ENCODE measurements around the gene FSIP1.

The FSIP1 gene

DNA sequence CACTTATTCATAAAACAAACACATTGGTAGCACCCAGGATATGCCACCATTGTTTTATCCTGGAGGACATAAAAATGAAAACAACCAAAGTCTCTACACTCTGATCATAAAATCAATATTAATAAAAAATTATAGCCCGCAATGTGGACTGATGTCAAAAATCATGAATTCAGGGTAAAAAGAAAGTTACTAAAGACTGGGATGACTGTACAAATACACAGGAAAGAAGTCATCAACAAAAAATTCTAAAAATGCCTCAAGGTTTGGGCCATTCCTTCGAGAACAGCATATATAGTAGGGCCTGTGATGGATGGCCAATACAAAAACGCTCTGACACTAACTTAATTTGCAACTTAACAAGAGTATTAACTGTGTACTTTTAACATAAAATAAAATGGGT lies 125.0 kb downstream of the FSIP1 start:
- TF ChIP-seq, protein P1, sequence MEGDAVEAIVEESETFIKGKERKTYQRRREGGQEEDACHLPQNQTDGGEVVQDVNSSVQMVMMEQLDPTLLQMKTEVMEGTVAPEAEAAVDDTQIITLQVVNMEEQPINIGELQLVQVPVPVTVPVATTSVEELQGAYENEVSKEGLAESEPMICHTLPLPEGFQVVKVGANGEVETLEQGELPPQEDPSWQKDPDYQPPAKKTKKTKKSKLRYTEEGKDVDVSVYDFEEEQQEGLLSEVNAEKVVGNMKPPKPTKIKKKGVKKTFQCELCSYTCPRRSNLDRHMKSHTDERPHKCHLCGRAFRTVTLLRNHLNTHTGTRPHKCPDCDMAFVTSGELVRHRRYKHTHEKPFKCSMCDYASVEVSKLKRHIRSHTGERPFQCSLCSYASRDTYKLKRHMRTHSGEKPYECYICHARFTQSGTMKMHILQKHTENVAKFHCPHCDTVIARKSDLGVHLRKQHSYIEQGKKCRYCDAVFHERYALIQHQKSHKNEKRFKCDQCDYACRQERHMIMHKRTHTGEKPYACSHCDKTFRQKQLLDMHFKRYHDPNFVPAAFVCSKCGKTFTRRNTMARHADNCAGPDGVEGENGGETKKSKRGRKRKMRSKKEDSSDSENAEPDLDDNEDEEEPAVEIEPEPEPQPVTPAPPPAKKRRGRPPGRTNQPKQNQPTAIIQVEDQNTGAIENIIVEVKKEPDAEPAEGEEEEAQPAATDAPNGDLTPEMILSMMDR (IDR thresholded peaks at IDR 0.05) = no peak
- no peak overlapping the region for H3K4me3 ChIP-seq (ENCODE audit: low read depth in 1 of 2, low read length in 1 of 2)
- H3K27ac ChIP-seq = no peak overlapping the region
- H3K9me3 ChIP-seq = no peaks in the 10 kb centered on the region
- no peaks in the 10 kb centered on the region for H3K36me3 ChIP-seq
- H3K27me3 ChIP-seq = no peaks in the 10 kb centered on the region
- no peaks in the 10 kb centered on the region for H3K4me1 ChIP-seq (ENCODE audit: control insufficient read depth in 1 of 2, insufficient read depth in 1 of 2, low read depth in 1 of 2, low read length in 1 of 2)

DNA sequence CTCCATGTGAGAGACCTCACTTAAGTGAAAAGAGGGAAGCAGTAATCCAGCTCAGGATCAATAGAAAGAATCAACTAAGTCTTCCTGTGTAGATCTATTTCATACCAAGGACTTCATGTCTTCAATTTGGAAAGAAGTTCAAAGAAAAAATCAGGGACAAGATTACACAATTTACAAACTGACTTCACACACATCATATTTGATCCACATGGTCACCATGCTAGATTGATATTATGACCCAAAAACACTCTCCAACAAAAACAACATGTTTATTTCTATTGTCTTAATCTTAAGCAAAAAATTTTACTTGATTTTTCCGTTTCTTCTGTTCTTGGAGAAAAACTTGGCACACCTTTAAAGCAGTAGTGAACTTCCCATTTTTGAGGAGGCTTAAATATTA lies 125.5 kb downstream of the FSIP1 start:
- no peaks in the 10 kb centered on the region for H3K27me3 ChIP-seq

GRCh38 chr15:39654304-39654703 lies 128.3 kb downstream of the FSIP1 start:
- Histone ChIP-seq H3K4me1 (ENCODE audit: control insufficient read depth in 1 of 2, insufficient read depth in 1 of 2, low read depth in 1 of 2, low read length in 1 of 2) (no peaks in the 10 kb centered on the region), H3K36me3 (no peaks in the 10 kb centered on the region), H3K9me3 (no peaks in the 10 kb centered on the region), H3K4me3 (ENCODE audit: low read depth in 1 of 2, low read length in 1 of 2) (no peak overlapping the region), H3K27ac (no peak overlapping the region), H3K27me3 (no peaks in the 10 kb centered on the region)
- TF ChIP-seq, protein P1 (IDR thresholded peaks at IDR 0.05) = no peak

More for the DNA sequence above, 125.5 kb downstream of the FSIP1 start:
- H3K4me1 ChIP-seq (ENCODE audit: control insufficient read depth in 1 of 2, insufficient read depth in 1 of 2, low read depth in 1 of 2, low read length in 1 of 2) = no peaks in the 10 kb centered on the region
- TF ChIP-seq, protein P1 (IDR thresholded peaks at IDR 0.05) = no peak
- no peaks in the 10 kb centered on the region for H3K9me3 ChIP-seq
- H3K36me3 ChIP-seq = no peaks in the 10 kb centered on the region
- H3K27ac ChIP-seq = no peak overlapping the region
- no peak overlapping the region for H3K4me3 ChIP-seq (ENCODE audit: low read depth in 1 of 2, low read length in 1 of 2)

DNA sequence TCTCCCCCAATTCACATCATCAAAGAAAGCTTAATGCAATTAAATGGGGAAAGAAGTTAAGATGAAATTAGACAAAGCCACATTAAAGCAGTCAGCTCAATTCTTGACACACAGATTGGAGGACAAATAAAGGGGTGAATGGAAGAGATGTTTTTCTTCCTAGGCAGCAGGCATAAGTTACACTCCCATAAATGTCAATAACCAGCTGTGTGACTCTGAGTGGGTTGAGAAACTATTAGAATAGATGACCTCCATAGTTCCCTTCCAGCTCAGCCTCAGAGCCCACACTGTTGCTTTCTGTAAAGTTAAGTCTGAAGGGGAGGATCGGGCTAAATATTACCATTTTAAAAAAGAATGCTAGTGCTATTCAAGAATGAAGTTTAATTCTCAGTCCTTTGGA lies 130.8 kb downstream of the FSIP1 start:
- Histone ChIP-seq H3K4me1 (ENCODE audit: control insufficient read depth in 1 of 2, insufficient read depth in 1 of 2, low read depth in 1 of 2, low read length in 1 of 2) (no peaks in the 10 kb centered on the region), H3K4me3 (ENCODE audit: low read depth in 1 of 2, low read length in 1 of 2) (no peak overlapping the region), H3K27ac (no peak overlapping the region), H3K36me3 (no peaks in the 10 kb centered on the region), H3K9me3 (no peaks in the 10 kb centered on the region), H3K27me3 (no peaks in the 10 kb centered on the region)
- TF ChIP-seq, protein P1 (IDR thresholded peaks at IDR 0.05) = no peak

DNA sequence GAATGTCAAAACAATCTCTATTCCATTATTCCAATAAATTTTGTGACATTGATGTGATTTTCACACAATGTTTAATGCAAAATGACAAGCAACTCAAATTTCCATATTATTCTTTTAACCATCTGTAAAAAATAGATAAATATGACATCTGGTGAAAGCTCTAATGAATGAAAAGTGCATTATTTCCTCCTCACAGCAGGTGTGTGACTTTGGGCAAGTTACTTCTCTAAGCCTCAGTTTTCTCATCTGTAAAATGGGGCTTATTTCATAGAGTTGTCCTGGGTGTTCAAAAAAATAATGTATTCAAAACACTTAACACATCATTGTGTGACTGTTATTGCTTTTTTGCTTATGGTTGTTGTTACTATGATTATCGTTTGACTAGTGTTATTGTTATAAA lies 131.3 kb downstream of the FSIP1 start:
- H3K27me3 ChIP-seq = no peaks in the 10 kb centered on the region
- H3K36me3 ChIP-seq = no peaks in the 10 kb centered on the region
- no peaks in the 10 kb centered on the region for H3K9me3 ChIP-seq
- no peak overlapping the region for H3K27ac ChIP-seq
- TF ChIP-seq, protein P1 (IDR thresholded peaks at IDR 0.05) = no peak
- H3K4me3 ChIP-seq (ENCODE audit: low read depth in 1 of 2, low read length in 1 of 2) = no peak overlapping the region
- H3K4me1 ChIP-seq (ENCODE audit: control insufficient read depth in 1 of 2, insufficient read depth in 1 of 2, low read depth in 1 of 2, low read length in 1 of 2) = no peaks in the 10 kb centered on the region

DNA sequence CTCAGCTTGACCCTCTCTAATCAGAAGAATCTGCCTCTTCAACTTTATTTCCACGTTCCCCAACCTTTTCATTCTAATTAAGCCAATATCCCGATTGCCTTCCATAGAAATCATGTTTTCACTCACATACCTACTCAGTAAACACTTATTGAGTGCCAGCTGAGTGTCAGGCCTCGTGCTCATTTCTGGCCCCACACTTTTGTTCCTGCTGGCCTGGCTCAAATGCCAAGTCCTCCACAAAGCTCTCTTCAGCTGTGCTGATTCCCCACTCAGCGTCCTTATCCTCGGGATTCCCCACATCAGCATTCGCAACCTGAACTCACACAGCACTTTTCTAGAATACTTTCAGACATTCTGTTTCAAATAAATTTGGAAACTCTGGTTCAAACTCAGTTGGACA lies 132.9 kb downstream of the FSIP1 start:
- no peaks in the 10 kb centered on the region for H3K4me1 ChIP-seq (ENCODE audit: control insufficient read depth in 1 of 2, insufficient read depth in 1 of 2, low read depth in 1 of 2, low read length in 1 of 2)
- H3K4me3 ChIP-seq (ENCODE audit: low read depth in 1 of 2, low read length in 1 of 2) = no peak overlapping the region
- H3K27ac ChIP-seq = no peak overlapping the region
- H3K36me3 ChIP-seq = no peaks in the 10 kb centered on the region
- no peaks in the 10 kb centered on the region for H3K9me3 ChIP-seq
- no peaks in the 10 kb centered on the region for H3K27me3 ChIP-seq
- TF ChIP-seq, protein P1 (IDR thresholded peaks at IDR 0.05) = no peak
